ENCODE results near the gene CACNG5.

The CACNG5 gene

GRCh38 chr17:66831383-66832210 is 3.3 kb upstream of the CACNG5 start:
- no peak for TF ChIP-seq REST (IDR thresholded peaks at IDR 0.05; ENCODE audit: insufficient read depth in 1 of 2, low read depth in 2 of 2, low read length in 2 of 2)
- no peak for TF ChIP-seq SIN3A (IDR thresholded peaks at IDR 0.05; ENCODE audit: borderline replicate concordance, insufficient read depth, low read length)
- no peak for TF ChIP-seq TAF1 (IDR thresholded peaks at IDR 0.05; ENCODE audit: borderline replicate concordance, insufficient read depth, low read length)
- TF ChIP-seq FOXP2 (optimal IDR thresholded peaks at IDR 0.05; ENCODE audit: borderline replicate concordance, extremely low read depth, extremely low read length, insufficient read depth): no peak
- no peak for TF ChIP-seq POLR2AphosphoS5 (IDR thresholded peaks at IDR 0.05; ENCODE audit: low read depth, low read length)

- no peak for TF ChIP-seq TAF1 (IDR thresholded peaks at IDR 0.05; ENCODE audit: borderline replicate concordance, insufficient read depth, low read length)
- no peak for TF ChIP-seq SIN3A (IDR thresholded peaks at IDR 0.05; ENCODE audit: borderline replicate concordance, insufficient read depth, low read length)
- TF ChIP-seq FOXP2 (optimal IDR thresholded peaks at IDR 0.05; ENCODE audit: borderline replicate concordance, extremely low read depth, extremely low read length, insufficient read depth): no peak
- TF ChIP-seq POLR2AphosphoS5 (IDR thresholded peaks at IDR 0.05; ENCODE audit: low read depth, low read length): no peak
- no peak for TF ChIP-seq REST (IDR thresholded peaks at IDR 0.05; ENCODE audit: insufficient read depth in 1 of 2, low read depth in 2 of 2, low read length in 2 of 2)
Measured at GRCh38 chr17:66833201-66833600, 1.7 kb upstream of the CACNG5 start.

GRCh38 chr17:66834426-66834918 is 445 bp upstream of the CACNG5 start:
- no peak for TF ChIP-seq REST (IDR thresholded peaks at IDR 0.05; ENCODE audit: insufficient read depth in 1 of 2, low read depth in 2 of 2, low read length in 2 of 2)
- TF ChIP-seq TAF1 (IDR thresholded peaks at IDR 0.05; ENCODE audit: borderline replicate concordance, insufficient read depth, low read length): no peak
- TF ChIP-seq FOXP2 (optimal IDR thresholded peaks at IDR 0.05; ENCODE audit: borderline replicate concordance, extremely low read depth, extremely low read length, insufficient read depth): no peak
- TF ChIP-seq POLR2AphosphoS5 (IDR thresholded peaks at IDR 0.05; ENCODE audit: low read depth, low read length): no peak
- TF ChIP-seq SIN3A (IDR thresholded peaks at IDR 0.05; ENCODE audit: borderline replicate concordance, insufficient read depth, low read length): no peak

GRCh38 chr17:66835476-66835875 is 559 bp downstream of the CACNG5 start:
- TF ChIP-seq POLR2AphosphoS5 (IDR thresholded peaks at IDR 0.05; ENCODE audit: low read depth, low read length): no peak
- TF ChIP-seq SIN3A (IDR thresholded peaks at IDR 0.05; ENCODE audit: borderline replicate concordance, insufficient read depth, low read length): no peak
- TF ChIP-seq TAF1 (IDR thresholded peaks at IDR 0.05; ENCODE audit: borderline replicate concordance, insufficient read depth, low read length): no peak

GRCh38 chr17:66836063-66837005 is 1.4 kb downstream of the CACNG5 start:
- TF ChIP-seq FOXP2 (optimal IDR thresholded peaks at IDR 0.05; ENCODE audit: borderline replicate concordance, extremely low read depth, extremely low read length, insufficient read depth) (no peak), REST (IDR thresholded peaks at IDR 0.05; ENCODE audit: insufficient read depth in 1 of 2, low read depth in 2 of 2, low read length in 2 of 2) (no peak), POLR2AphosphoS5 (IDR thresholded peaks at IDR 0.05; ENCODE audit: low read depth, low read length) (no peak), TAF1 (IDR thresholded peaks at IDR 0.05; ENCODE audit: borderline replicate concordance, insufficient read depth, low read length) (no peak), SIN3A (IDR thresholded peaks at IDR 0.05; ENCODE audit: borderline replicate concordance, insufficient read depth, low read length) (no peak)
